HepG2 (cell line): ENCODE measurements around the gene XRCC5. TPM values are rescaled to one million over a fixed set of nuclear protein-coding genes. Genes with fewer than 3 reads are reported as not detected.

ENCODE experiments used
- CHCHD3 ChIP-seq: sonication (generic); formaldehyde crosslinking; IDR thresholded peaks from 2 replicates; pipeline ENCODE4 v1.8.0; 2022; ENCODE audit warnings: mild to moderate bottlenecking, missing genetic modification reagents, moderate library complexity
- CHD2 ChIP-seq: IDR thresholded peaks from 2 replicates; pipeline ENCODE4 v1.6.1; 2011; ENCODE audit warnings: low read depth, low read length, improper control_type of control experiment
- HNRNPK ChIP-seq: fragments of 200-400 bp; formaldehyde crosslinking; IDR thresholded peaks from 2 replicates; pipeline ENCODE4 v1.6.1; 2018; ENCODE audit warnings: low read length, low read depth, moderate library complexity, mild to moderate bottlenecking; ENCODE audit not compliant: poor library complexity, severe bottlenecking
- KDM2A ChIP-seq: sonication (generic); formaldehyde crosslinking; IDR thresholded peaks from 2 replicates; pipeline ENCODE4 v1.4.0; 2020; ENCODE audit warnings: low read depth, missing genetic modification reagents, borderline replicate concordance
- KDM5B ChIP-seq: sonication (generic); formaldehyde crosslinking; IDR thresholded peaks from 2 replicates; pipeline ENCODE4 v1.4.0; 2020; ENCODE audit warnings: missing genetic modification reagents, mild to moderate bottlenecking, borderline replicate concordance
- LCORL ChIP-seq, 2 experiments: fragments of 450-650 bp in 1 of 2; sonication (generic) in 1 of 2; formaldehyde crosslinking in 1 of 2; IDR thresholded peaks; 2 replicates each; pipeline versions ENCODE4 v1.5.0 to v1.6.1; 2017 to 2020; ENCODE audit warnings: antibody characterized with exemption in 1 of 2, missing genetic modification reagents in 1 of 2
- PHF21A ChIP-seq: sonication (generic); formaldehyde crosslinking; IDR thresholded peaks from 2 replicates; pipeline ENCODE4 v1.5.0; 2020; ENCODE audit warnings: mild to moderate bottlenecking, missing genetic modification reagents
- REL ChIP-seq: sonication (generic); formaldehyde crosslinking; conservative IDR thresholded peaks from 2 replicates; pipeline ENCODE4 v1.8.0; 2022; ENCODE audit warnings: mild to moderate bottlenecking, missing genetic modification reagents, moderate library complexity
- SMYD3 ChIP-seq: sonication (generic); formaldehyde crosslinking; IDR thresholded peaks from 2 replicates; pipeline ENCODE4 v1.8.1; 2023; ENCODE audit warnings: mild to moderate bottlenecking, missing genetic modification reagents
- SNAPC2 ChIP-seq: sonication (generic); formaldehyde crosslinking; IDR thresholded peaks from 2 replicates; pipeline ENCODE4 v1.8.1; 2022; ENCODE audit warnings: mild to moderate bottlenecking, missing genetic modification reagents
- TGIF2 ChIP-seq: IDR thresholded peaks from 2 replicates; pipeline ENCODE4 v1.6.1; 2016; ENCODE audit warnings: control low read depth, missing compliant biosample characterization
- XBP1 ChIP-seq: sonication (generic); formaldehyde crosslinking; IDR thresholded peaks from 2 replicates; pipeline ENCODE4 v1.5.0; 2020; ENCODE audit warnings: missing genetic modification reagents
- ZFP1 ChIP-seq: IDR thresholded peaks from 2 replicates; pipeline ENCODE4 v1.6.1; 2016
- ZMYM2 ChIP-seq: sonication (generic); formaldehyde crosslinking; IDR thresholded peaks from 2 replicates; pipeline ENCODE4 v1.8.0; 2022; ENCODE audit warnings: mild to moderate bottlenecking, missing genetic modification reagents
- ZNF607 ChIP-seq: sonication (generic); formaldehyde crosslinking; IDR thresholded peaks from 2 replicates; pipeline ENCODE4 v1.5.1; 2020; ENCODE audit warnings: missing genetic modification reagents, mild to moderate bottlenecking, borderline replicate concordance
- ZNF615 ChIP-seq: sonication (generic); formaldehyde crosslinking; IDR thresholded peaks from 2 replicates; pipeline ENCODE4 v1.5.0; 2020; ENCODE audit warnings: mild to moderate bottlenecking, missing genetic modification reagents, borderline replicate concordance
- ZNF670 ChIP-seq: sonication (generic); formaldehyde crosslinking; IDR thresholded peaks from 2 replicates; pipeline ENCODE4 v1.8.0; 2022; ENCODE audit warnings: mild to moderate bottlenecking, missing genetic modification reagents, borderline replicate concordance
- ZNF777 ChIP-seq: sonication (generic); formaldehyde crosslinking; IDR thresholded peaks from 2 replicates; pipeline ENCODE4 v1.4.0; 2020; ENCODE audit warnings: missing genetic modification reagents
- ZNF792 ChIP-seq: IDR thresholded peaks from 2 replicates; pipeline ENCODE4 v1.6.1; 2016
- ZSCAN29 ChIP-seq: sonication (generic); formaldehyde crosslinking; conservative IDR thresholded peaks from 2 replicates; pipeline ENCODE4 v1.4.0; 2020; ENCODE audit warnings: mild to moderate bottlenecking, missing genetic modification reagents
- polyA plus RNA-seq, 8 experiments: library from polyadenylated mRNA; depleted of rRNA in 3 of 8; stranded (reverse) in 7 of 8; unstranded in 1 of 8; fragments of >200 nt; fragmentation: Illumina TruSeq in 4 of 8; extraction: Trizol in 4 of 8; gene quantifications; 2 replicates each; pipeline versions ENCODE4 v1.2.1 to v1.2.3, GENCODE V29; 2011 to 2016; ENCODE audit warnings: low read depth in 4 of 8, missing spikeins in 1 of 8, mixed read lengths in 1 of 8; ENCODE audit not compliant: insufficient read depth in 1 of 8
- total RNA-seq, 5 experiments: library from RNA; depleted of rRNA; stranded (reverse); fragments of >200 nt; fragmentation: Illumina TruSeq; extraction: Trizol; gene quantifications; 2 replicates each; pipeline ENCODE4 v1.2.3, GENCODE V29; 2016; ENCODE audit warnings: low read depth in 1 of 5
- TF ChIP-seq, protein P1 (sequence below): IDR thresholded peaks from 2 replicates; pipeline ENCODE4 v1.6.1; 2016; ENCODE audit warnings: missing compliant biosample characterization, missing genetic modification reagents, borderline replicate concordance
- TF ChIP-seq, protein P2 (sequence below): sonication (generic); formaldehyde crosslinking; IDR thresholded peaks from 2 replicates; pipeline ENCODE4 v1.9.0; 2021; ENCODE audit warnings: missing genetic modification reagents, mild to moderate bottlenecking, borderline replicate concordance
- TF ChIP-seq, protein P3 (sequence below): sonication (generic); formaldehyde crosslinking; IDR thresholded peaks from 2 replicates; pipeline ENCODE4 v1.4.0; 2020; ENCODE audit warnings: missing genetic modification reagents, mild to moderate bottlenecking, borderline replicate concordance
- TF ChIP-seq, protein P4 (sequence below): sonication (generic); formaldehyde crosslinking; IDR thresholded peaks from 2 replicates; pipeline ENCODE4 v1.4.0; 2020; ENCODE audit warnings: mild to moderate bottlenecking, missing genetic modification reagents

The XRCC5 gene
- total and polyA plus RNA-seq, 2 of the 13 experiments (the other 11 are each of a cell fraction or from before 2014, with no cell fraction given) = 264 to 454 TPM

DNA sequence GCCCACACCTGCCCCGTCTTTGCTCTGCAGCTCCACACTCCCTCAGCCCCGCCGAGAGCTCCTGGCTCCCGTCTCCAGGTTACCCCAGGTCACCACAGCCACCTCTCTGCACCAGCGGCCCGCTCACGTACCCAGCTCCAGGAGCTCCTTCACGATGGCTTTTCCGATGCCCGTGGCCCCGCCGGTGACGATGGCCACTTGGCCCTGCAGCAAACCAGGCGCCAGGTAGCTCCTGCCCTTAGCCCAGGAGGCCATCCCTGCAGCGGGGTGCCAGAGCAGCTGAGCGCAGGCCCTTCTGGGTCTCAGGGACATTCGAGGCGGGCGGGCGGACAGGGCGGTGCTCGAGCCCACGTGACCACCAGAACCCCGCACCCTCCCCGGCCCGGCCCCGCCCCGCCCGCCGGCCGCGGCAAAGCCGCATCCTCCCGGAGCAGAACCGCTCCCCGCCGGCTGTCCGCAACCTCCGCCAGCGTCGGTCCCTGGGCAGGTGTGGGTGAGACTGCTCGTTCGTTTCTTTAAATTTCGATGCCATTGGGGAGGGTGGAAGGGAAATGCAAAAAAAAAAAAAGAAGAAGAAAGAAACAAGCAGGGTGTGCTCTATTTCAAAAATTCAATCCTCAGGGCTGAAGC is 27.5 kb upstream of the XRCC5 start, which contains the start of the genes PECR and TMEM169 (continued):
- no peak for TF ChIP-seq HNRNPK
- TF ChIP-seq SNAPC2 = 0 out of 2 replicates have a peak, but pooled peaks have one; percentile 74
- 0 out of 2 replicates have a peak, but pooled peaks have one; percentile 19 for TF ChIP-seq CHD2
- TF ChIP-seq, protein P1, sequence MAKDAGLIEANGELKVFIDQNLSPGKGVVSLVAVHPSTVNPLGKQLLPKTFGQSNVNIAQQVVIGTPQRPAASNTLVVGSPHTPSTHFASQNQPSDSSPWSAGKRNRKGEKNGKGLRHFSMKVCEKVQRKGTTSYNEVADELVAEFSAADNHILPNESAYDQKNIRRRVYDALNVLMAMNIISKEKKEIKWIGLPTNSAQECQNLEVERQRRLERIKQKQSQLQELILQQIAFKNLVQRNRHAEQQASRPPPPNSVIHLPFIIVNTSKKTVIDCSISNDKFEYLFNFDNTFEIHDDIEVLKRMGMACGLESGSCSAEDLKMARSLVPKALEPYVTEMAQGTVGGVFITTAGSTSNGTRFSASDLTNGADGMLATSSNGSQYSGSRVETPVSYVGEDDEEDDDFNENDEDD (CRISPR knock-in tag) = peak; percentile 76; the same call in 1 of the 2 replicates
- peak; percentile 99 for TF ChIP-seq ZNF607 (CRISPR knock-in tag)
- TF ChIP-seq TGIF2 (CRISPR knock-in tag) = no peak
- TF ChIP-seq REL (CRISPR knock-in tag) = peak; percentile 57
- 0 out of 2 replicates have a peak, but pooled peaks have one; percentile 81 for TF ChIP-seq ZNF615
- TF ChIP-seq PHF21A = peak; percentile 63
- TF ChIP-seq ZFP1 (CRISPR knock-in tag) = peak; percentile 80; the same call in 1 of the 2 replicates
- 0 out of 2 replicates have a peak, but pooled peaks have one; percentile 18 for TF ChIP-seq ZSCAN29 (CRISPR knock-in tag)
- TF ChIP-seq LCORL (IDR thresholded peaks at IDR 0.05) = no peak
- peak; percentile 81 for TF ChIP-seq LCORL (CRISPR knock-in tag; IDR thresholded peaks at IDR 0.05)
- TF ChIP-seq, protein P2, sequence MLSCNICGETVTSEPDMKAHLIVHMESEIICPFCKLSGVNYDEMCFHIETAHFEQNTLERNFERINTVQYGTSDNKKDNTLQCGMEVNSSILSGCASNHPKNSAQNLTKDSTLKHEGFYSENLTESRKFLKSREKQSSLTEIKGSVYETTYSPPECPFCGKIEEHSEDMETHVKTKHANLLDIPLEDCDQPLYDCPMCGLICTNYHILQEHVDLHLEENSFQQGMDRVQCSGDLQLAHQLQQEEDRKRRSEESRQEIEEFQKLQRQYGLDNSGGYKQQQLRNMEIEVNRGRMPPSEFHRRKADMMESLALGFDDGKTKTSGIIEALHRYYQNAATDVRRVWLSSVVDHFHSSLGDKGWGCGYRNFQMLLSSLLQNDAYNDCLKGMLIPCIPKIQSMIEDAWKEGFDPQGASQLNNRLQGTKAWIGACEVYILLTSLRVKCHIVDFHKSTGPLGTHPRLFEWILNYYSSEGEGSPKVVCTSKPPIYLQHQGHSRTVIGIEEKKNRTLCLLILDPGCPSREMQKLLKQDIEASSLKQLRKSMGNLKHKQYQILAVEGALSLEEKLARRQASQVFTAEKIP (CRISPR knock-in tag) = no peak
- TF ChIP-seq ZMYM2 (CRISPR knock-in tag) = peak; percentile 73; the same call in 1 of the 2 replicates
- TF ChIP-seq KDM5B = peak; percentile 98
- peak; percentile 64; the same call in 1 of the 2 replicates for TF ChIP-seq ZNF777 (CRISPR knock-in tag)
- TF ChIP-seq SMYD3 = peak; percentile 85; the same call in 1 of the 2 replicates
- TF ChIP-seq KDM2A (CRISPR knock-in tag) = peak; percentile 78; the same call in 1 of the 2 replicates
- TF ChIP-seq ZNF670 (CRISPR knock-in tag) = peak; percentile 95
- peak; percentile 88 for TF ChIP-seq ZNF792 (CRISPR knock-in tag)
- TF ChIP-seq, protein P3, sequence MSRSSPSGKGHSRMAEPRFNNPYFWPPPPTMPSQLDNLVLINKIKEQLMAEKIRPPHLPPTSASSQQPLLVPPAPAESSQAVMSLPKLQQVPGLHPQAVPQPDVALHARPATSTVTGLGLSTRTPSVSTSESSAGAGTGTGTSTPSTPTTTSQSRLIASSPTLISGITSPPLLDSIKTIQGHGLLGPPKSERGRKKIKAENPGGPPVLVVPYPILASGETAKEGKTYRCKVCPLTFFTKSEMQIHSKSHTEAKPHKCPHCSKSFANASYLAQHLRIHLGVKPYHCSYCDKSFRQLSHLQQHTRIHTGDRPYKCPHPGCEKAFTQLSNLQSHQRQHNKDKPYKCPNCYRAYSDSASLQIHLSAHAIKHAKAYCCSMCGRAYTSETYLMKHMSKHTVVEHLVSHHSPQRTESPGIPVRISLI (CRISPR knock-in tag) = peak; percentile 74; the same call in 1 of the 2 replicates
- TF ChIP-seq XBP1 (CRISPR knock-in tag) = no peak
- TF ChIP-seq CHCHD3 (CRISPR knock-in tag) = peak; percentile 71; the same call in 1 of the 2 replicates
- TF ChIP-seq, protein P4, sequence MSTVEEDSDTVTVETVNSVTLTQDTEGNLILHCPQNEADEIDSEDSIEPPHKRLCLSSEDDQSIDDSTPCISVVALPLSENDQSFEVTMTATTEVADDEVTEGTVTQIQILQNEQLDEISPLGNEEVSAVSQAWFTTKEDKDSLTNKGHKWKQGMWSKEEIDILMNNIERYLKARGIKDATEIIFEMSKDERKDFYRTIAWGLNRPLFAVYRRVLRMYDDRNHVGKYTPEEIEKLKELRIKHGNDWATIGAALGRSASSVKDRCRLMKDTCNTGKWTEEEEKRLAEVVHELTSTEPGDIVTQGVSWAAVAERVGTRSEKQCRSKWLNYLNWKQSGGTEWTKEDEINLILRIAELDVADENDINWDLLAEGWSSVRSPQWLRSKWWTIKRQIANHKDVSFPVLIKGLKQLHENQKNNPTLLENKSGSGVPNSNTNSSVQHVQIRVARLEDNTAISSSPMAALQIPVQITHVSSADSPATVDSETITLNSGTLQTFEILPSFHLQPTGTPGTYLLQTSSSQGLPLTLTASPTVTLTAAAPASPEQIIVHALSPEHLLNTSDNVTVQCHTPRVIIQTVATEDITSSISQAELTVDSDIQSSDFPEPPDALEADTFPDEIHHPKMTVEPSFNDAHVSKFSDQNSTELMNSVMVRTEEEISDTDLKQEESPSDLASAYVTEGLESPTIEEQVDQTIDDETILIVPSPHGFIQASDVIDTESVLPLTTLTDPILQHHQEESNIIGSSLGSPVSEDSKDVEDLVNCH (CRISPR knock-in tag) = peak; percentile 31; the same call in 1 of the 2 replicates
